ENCODE results near the gene LRBA. TPM values are rescaled to one million over a fixed set of nuclear protein-coding genes. Genes with fewer than 3 reads are reported as not detected.
"Not testable (repeated sequence)": the region's sequence is repeated elsewhere in the genome, so short reads cannot be mapped to it uniquely, and the experiment has no call there.

The LRBA gene
- total RNA-seq, 3 donors from 2014 or later = 26.9 to 138 (median 93.7) TPM

DNA sequence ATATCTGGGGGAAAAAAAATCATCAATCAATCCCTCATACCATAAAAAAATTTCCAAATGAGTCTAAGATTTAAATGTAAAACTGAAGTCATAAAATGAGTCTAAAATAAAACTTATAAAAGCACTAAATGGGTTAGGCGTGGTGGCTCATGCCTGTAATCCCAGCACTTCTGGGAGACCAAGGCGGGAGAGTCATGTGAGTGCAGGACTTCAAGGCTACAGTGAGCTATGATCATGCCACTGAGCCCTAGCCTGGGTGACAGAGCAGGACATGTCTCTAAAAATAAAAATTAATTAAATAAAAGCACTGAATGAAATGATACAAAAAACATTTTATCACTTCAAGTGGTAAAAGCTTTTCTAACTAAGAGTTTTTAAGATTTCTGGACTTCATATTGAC is 83.3 kb downstream of the LRBA start:
- Histone ChIP-seq H3K9me3 (no peaks in the 10 kb centered on the region), H3K27ac (no peak overlapping the region), H3K4me3 (no peak overlapping the region), H3K4me1 (no peaks in the 10 kb centered on the region), H3K36me3 (no peaks in the 10 kb centered on the region), H3K27me3 (no peaks in the 10 kb centered on the region)
- no peak for DNase-seq (ENCODE audit: low spot score in 2 of 2)
- intact Hi-C loops (cut with DNase I; ENCODE audit: low total_unique reads) = no loop called here
- TF ChIP-seq POLR2A (IDR thresholded peaks at IDR 0.05) (no peak), POLR2AphosphoS5 (IDR thresholded peaks at IDR 0.05) (no peak)

DNA sequence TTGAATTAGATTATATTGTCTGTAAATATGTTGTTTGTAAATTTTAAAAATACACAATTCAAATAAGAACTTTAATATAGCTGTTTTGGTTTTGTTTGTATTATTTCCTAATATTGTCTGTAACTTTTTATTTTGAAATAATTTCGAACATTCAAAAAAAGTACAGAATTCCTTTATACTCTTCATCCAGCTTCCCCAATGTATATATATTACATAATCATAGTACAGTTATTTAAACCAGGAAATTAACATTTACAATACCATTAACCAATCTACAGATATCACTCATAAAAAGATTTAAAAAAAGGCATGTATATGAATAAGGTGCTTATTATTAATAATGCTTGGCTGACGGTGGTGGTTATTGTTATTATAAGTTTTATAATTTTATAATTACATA is 84.1 kb downstream of the LRBA start:
- intact Hi-C loops (cut with DNase I; ENCODE audit: low total_unique reads) = no loop called here
- no peaks in the 10 kb centered on the region for H3K9me3 ChIP-seq
- no peaks in the 10 kb centered on the region for H3K36me3 ChIP-seq

GRCh38 chr4:150923945-150924344 is 91.1 kb downstream of the LRBA start:
- no peaks in the 10 kb centered on the region for H3K27me3 ChIP-seq
- no peaks in the 10 kb centered on the region for H3K4me1 ChIP-seq
- DNase-seq (ENCODE audit: low spot score in 2 of 2) = no peak
- no peak overlapping the region for H3K27ac ChIP-seq
- no peaks in the 10 kb centered on the region for H3K9me3 ChIP-seq
- no peaks in the 10 kb centered on the region for H3K36me3 ChIP-seq
- no peak overlapping the region for H3K4me3 ChIP-seq
- intact Hi-C loops (cut with DNase I; ENCODE audit: low total_unique reads) = no loop called here
- TF ChIP-seq POLR2A (IDR thresholded peaks at IDR 0.05) (no peak), POLR2AphosphoS5 (IDR thresholded peaks at IDR 0.05) (no peak)
- TF ChIP-seq, protein P1, sequence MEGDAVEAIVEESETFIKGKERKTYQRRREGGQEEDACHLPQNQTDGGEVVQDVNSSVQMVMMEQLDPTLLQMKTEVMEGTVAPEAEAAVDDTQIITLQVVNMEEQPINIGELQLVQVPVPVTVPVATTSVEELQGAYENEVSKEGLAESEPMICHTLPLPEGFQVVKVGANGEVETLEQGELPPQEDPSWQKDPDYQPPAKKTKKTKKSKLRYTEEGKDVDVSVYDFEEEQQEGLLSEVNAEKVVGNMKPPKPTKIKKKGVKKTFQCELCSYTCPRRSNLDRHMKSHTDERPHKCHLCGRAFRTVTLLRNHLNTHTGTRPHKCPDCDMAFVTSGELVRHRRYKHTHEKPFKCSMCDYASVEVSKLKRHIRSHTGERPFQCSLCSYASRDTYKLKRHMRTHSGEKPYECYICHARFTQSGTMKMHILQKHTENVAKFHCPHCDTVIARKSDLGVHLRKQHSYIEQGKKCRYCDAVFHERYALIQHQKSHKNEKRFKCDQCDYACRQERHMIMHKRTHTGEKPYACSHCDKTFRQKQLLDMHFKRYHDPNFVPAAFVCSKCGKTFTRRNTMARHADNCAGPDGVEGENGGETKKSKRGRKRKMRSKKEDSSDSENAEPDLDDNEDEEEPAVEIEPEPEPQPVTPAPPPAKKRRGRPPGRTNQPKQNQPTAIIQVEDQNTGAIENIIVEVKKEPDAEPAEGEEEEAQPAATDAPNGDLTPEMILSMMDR (IDR thresholded peaks at IDR 0.05) = no peak

More for the DNA sequence above, 84.1 kb downstream of the LRBA start:
- Histone ChIP-seq H3K4me1 (no peaks in the 10 kb centered on the region), H3K27me3 (no peaks in the 10 kb centered on the region), H3K4me3 (no peak overlapping the region), H3K27ac (no peak overlapping the region)
- no peak for TF ChIP-seq POLR2A (IDR thresholded peaks at IDR 0.05)
- TF ChIP-seq, protein P1 (IDR thresholded peaks at IDR 0.05) = no peak
- TF ChIP-seq POLR2AphosphoS5 (IDR thresholded peaks at IDR 0.05) = no peak
- no peak for DNase-seq (ENCODE audit: low spot score in 2 of 2)

GRCh38 chr4:150921486-150921885 is 93.6 kb downstream of the LRBA start:
- H3K4me1 ChIP-seq; DNase-seq (ENCODE audit: low spot score in 2 of 2); H3K36me3 ChIP-seq; H3K4me3 ChIP-seq; H3K27me3 ChIP-seq; intact Hi-C loops (cut with DNase I; ENCODE audit: low total_unique reads); H3K9me3 ChIP-seq; H3K27ac ChIP-seq: not testable (repeated sequence)

DNA sequence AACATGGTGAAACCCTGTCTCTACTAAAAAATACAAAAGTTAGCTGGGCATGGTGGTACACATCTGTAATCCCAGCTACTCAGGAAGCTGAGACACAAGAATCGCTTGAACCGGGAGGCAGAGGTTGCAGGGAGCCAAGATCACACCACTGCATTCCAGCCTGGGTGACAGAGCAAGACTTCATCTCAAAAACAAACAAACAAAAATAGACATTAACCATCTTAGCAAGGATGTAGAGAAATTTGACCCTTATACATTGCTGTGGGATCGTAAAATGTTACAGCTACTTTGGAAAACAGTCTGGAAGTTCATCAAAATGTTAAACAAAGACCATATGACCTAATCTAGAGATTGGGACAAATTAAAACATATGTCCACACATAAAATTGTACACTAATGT is 96.5 kb downstream of the LRBA start:
- H3K36me3 ChIP-seq; H3K9me3 ChIP-seq; H3K27me3 ChIP-seq; H3K4me1 ChIP-seq; DNase-seq (ENCODE audit: low spot score in 2 of 2); H3K27ac ChIP-seq; intact Hi-C loops (cut with DNase I; ENCODE audit: low total_unique reads); H3K4me3 ChIP-seq: not testable (repeated sequence)

GRCh38 chr4:150911326-150911725 is 103.8 kb downstream of the LRBA start:
- TF ChIP-seq, protein P1 (IDR thresholded peaks at IDR 0.05) = no peak
- TF ChIP-seq POLR2A (IDR thresholded peaks at IDR 0.05) = no peak
- no peak for TF ChIP-seq POLR2AphosphoS5 (IDR thresholded peaks at IDR 0.05)
- H3K27me3 ChIP-seq = no peaks in the 10 kb centered on the region
- no peak overlapping the region for H3K27ac ChIP-seq
- H3K9me3 ChIP-seq = peaks cover 0 to 8% of the 10 kb centered on the region in 2 donors
- DNase-seq (ENCODE audit: low spot score in 2 of 2) = no peak
- intact Hi-C loops (cut with DNase I; ENCODE audit: low total_unique reads) = no loop called here
- no peaks in the 10 kb centered on the region for H3K4me1 ChIP-seq
- H3K4me3 ChIP-seq = no peak overlapping the region
- H3K36me3 ChIP-seq = no peaks in the 10 kb centered on the region

DNA sequence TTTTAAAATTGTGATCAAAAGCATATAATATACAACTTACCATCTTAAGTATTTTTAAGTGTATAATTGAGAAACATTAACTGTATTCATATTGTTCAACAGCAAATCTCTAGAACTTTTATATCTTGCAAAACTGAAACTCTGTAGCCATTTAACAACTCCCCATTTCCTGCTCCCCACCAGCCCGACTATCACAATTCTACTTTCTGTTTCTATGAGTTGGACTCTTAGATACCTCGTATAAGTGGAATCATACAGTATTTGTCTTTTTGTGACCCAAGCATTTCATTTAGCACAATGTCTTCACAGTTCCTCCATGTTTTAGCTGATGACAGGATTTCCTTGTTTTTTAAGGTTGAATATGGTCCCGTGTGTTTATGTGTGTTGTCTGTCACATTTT is 106.0 kb downstream of the LRBA start:
- Histone ChIP-seq H3K9me3 (peaks cover 0 to 8% of the 10 kb centered on the region in 2 donors), H3K4me1 (no peaks in the 10 kb centered on the region), H3K27ac (no peak overlapping the region), H3K36me3 (no peaks in the 10 kb centered on the region), H3K4me3 (no peak overlapping the region), H3K27me3 (no peaks in the 10 kb centered on the region)
- no peak for TF ChIP-seq POLR2AphosphoS5 (IDR thresholded peaks at IDR 0.05)
- intact Hi-C loops (cut with DNase I; ENCODE audit: low total_unique reads) = no loop called here
- DNase-seq (ENCODE audit: low spot score in 2 of 2) = no peak

Measured in breast epithelium (tissue), 4 donors.